SK-N-MC (cell line): ENCODE data around the gene TYRO3.

Source experiments
- EZH2 ChIP-seq: fragments of 200-600 bp; sonication (generic); IDR thresholded peaks from one replicate; pipeline ENCODE4 v1.6.1; 2017; ENCODE audit warnings: antibody characterized with exemption
- POLR2AphosphoS5 ChIP-seq: IDR thresholded peaks from 2 replicates; pipeline ENCODE4 v1.6.1; 2012; ENCODE audit warnings: mild to moderate bottlenecking, low read depth, low read length, borderline replicate concordance

DNA sequence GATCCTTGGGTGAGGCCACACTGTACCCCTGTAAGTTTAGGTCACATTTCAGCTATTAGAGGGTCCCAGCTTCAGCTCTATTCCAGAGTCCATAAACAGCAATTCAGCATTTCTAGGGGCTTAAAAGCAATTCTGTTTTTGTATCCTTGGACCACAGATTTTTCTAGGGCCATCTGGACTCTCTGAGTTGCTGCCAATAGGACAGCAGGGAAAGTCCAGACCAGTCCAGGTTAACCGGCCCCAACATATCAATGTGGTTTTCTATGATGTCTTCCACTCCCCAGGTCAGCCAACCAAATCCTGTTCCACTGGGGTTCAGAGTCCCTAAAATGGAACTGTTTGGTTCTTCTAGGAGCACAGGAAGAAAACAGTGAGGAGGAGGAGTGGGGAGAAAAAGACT, 40.0 kb downstream of the TYRO3 start:
- TF ChIP-seq EZH2 (no peak), POLR2AphosphoS5 (no peak)
